ENCODE measurements around the gene LRRC37B.
"Not testable (repeated sequence)": the region's sequence is repeated elsewhere in the genome, so short reads cannot be mapped to it uniquely, and the experiment has no call there.

Gene LRRC37B

GRCh38 chr17:32042266-32042665 lies 35.1 kb downstream of the LRRC37B start:
- not testable (repeated sequence) for DNase-seq

- DNase-seq: not testable (repeated sequence)
Observed at GRCh38 chr17:32045611-32046010, 38.4 kb downstream of the LRRC37B start.

- not testable (repeated sequence) for DNase-seq
Observed at GRCh38 chr17:32047663-32048062, 40.5 kb downstream of the LRRC37B start.

- DNase-seq: not testable (repeated sequence)
Observed at GRCh38 chr17:32054985-32055384, 47.8 kb downstream of the LRRC37B start.

GRCh38 chr17:32055425-32055824 lies 48.2 kb downstream of the LRRC37B start:
- DNase-seq: not testable (repeated sequence)

- not testable (repeated sequence) for DNase-seq
Observed at GRCh38 chr17:32056500-32056899, 49.3 kb downstream of the LRRC37B start.

GRCh38 chr17:32057460-32058105 lies 50.4 kb downstream of the LRRC37B start:
- DNase-seq: not testable (repeated sequence)

- DNase-seq: not testable (repeated sequence)
Observed at GRCh38 chr17:32060695-32061094, 53.5 kb downstream of the LRRC37B start.

- not testable (repeated sequence) for DNase-seq
Observed at GRCh38 chr17:32061840-32062239, 54.7 kb downstream of the LRRC37B start.

- not testable (repeated sequence) for DNase-seq
Observed at GRCh38 chr17:32064091-32064490, 56.9 kb downstream of the LRRC37B start.

- DNase-seq: not testable (repeated sequence)
Observed at GRCh38 chr17:32066123-32066680, 59.0 kb downstream of the LRRC37B start.

- not testable (repeated sequence) for DNase-seq
Observed at GRCh38 chr17:32066863-32067642, 59.9 kb downstream of the LRRC37B start.

GRCh38 chr17:32069067-32069466 lies 61.9 kb downstream of the LRRC37B start:
- not testable (repeated sequence) for DNase-seq

GRCh38 chr17:32071961-32072360 lies 64.8 kb downstream of the LRRC37B start:
- DNase-seq: not testable (repeated sequence)

- not testable (repeated sequence) for DNase-seq
Observed at GRCh38 chr17:32073131-32073530, 65.9 kb downstream of the LRRC37B start.

- not testable (repeated sequence) for DNase-seq
Observed at GRCh38 chr17:32079753-32080152, 72.6 kb downstream of the LRRC37B start.

- DNase-seq: peak; percentile 9
Observed at GRCh38 chr17:32083550-32083979, 76.4 kb downstream of the LRRC37B start.

- DNase-seq: peak; percentile 8
Observed at GRCh38 chr17:32084003-32084941, 77.1 kb downstream of the LRRC37B start.

GRCh38 chr17:32084942-32085829 lies 78.0 kb downstream of the LRRC37B start:
- not testable (repeated sequence) for DNase-seq

- DNase-seq: not testable (repeated sequence)
Observed at GRCh38 chr17:32086833-32087232, 79.7 kb downstream of the LRRC37B start.

GRCh38 chr17:32092062-32092461 lies 84.9 kb downstream of the LRRC37B start:
- not testable (repeated sequence) for DNase-seq
